ENCODE measurements around the gene SBNO2. TPM values are rescaled to one million over a fixed set of nuclear protein-coding genes. Genes with fewer than 3 reads are reported as not detected.
"Not testable (repeated sequence)": the region's sequence is repeated elsewhere in the genome, so short reads cannot be mapped to it uniquely, and the experiment has no call there.

SBNO2 gene
- total RNA-seq, 1 donor from 2014 or later = 23.1 TPM

DNA sequence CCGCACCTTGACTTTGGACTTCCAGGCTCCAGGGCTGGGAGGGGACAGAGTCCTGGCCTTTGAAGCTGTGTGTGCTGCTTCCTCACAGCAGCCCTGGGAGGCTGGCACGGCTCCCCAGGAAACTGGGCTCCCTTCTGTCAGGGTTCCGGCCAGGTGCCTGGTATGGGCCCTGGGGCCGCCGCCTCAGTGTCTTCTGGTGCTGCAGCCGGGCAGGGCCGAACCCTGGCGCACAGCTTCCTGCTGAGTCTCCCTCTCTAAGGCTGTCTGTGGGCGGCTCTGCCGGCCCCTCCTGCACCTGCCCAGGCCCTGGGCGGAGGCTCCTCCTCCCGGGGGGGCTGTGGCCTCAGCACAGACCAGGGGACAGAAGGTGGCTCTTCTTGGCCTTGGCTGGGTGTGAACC, 37.9 kb downstream of the SBNO2 start:
- no peak for DNase-seq

GRCh38 chr19:1135454-1135853, 38.6 kb downstream of the SBNO2 start:
- DNase-seq = no peak

DNA sequence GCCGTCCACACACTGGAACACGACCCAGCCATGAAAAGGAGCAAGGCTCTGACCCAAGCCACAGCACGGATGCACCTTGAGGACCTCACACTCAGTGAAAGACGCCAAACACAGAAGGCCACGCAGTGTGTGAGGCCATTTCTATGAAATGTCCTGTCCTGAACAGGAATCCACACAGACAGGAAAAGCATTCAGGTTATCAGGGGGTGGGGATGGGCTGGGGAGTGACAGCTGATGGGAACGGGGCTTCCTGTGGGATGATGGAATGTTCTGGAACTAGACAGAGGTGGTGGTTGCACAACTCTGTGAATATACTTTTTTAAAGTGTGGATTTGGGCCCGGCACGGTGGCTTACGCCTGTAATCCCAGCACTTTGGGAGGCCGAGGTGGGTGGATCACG, 39.6 kb downstream of the SBNO2 start:
- DNase-seq = no peak

GRCh38 chr19:1133471-1133929, 40.6 kb downstream of the SBNO2 start:
- DNase-seq = no peak

DNA sequence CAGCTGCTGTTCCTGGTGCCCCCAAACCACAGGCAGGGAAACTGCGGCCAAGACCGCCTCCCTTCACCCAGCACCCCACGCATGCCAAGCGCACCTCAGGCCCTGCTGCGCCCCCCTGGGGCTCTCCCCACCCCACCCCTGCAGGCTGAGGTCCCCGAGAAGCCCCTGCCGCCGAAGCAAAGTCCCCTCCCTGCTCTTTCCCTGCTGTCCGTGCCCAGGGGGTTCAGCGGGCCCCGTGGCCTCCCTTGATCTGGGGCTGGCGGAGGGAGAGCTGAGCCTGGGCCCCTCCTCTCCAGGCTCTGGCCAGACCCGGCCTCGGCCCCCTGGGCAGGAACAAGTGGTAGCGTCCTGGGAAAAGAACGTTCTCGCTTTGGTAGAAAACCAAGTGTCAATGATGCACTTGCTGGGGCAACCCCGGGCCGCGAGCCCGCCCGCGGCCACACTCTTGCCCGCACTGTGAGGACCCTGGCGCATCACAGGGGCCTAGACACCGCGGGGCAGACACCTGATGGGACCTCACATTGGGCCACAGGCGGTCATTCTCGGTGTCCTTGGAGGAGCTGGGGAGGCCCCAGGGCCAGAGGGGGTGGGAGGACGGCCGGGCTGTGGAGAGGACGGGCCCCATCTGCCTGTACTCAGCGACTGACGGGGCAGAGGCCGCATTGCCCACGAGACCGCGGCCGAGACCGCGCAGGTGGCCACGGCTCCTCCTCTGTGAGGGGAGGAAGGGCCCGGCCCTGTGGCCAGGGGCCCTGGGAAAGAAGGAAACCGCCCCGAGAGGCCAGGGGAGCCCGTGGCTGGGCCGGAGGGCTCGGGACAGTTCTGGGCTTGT, 41.3 kb downstream of the SBNO2 start:
- DNase-seq = no peak

GRCh38 chr19:1131718-1132551, 42.1 kb downstream of the SBNO2 start:
- DNase-seq = peak; percentile 25

DNA sequence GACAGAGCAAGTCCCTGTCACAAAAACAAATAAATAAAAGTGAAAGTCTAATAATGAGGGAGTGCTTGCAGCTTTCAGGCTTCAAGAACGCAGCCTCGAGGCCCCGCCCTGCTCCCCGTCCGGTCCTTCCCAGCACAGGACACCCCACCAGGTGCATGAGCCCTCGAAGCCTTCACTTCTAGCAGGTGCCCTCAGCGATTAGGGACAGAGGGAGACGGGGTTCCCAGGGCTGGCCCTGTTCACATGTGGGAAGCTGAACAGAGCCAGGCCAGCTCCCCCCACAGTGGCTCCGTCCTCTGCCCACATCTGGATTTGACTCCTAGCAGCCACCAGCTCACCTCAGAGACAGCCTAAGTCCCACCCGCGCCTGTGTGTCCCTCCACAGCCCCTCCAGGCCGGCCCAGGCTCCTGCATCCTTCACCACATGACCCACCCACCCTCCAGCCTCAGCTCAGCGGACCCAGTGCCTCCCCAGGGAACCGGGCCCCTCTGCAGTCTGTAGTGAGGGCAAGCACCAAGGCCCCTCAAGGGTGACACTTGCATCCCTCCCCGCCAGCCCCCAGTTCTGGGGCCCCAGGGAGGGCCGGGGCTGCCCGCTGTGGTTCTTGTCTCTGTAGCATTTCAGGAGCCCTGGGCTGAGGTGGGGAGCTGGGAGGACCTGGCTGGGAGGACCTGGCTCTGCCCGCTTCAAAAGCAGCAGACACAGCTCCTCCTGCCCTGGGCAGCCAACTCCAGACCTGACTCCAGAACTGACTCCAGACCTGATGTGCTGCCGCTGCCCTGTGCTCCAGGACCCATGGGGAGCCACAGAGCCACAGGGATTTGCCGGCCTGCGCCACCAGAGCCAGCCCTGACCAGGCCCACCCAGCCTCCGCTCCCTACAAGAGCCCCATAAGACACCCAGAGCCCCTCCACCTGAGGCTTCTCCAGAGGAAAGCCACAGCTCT, 43.0 kb downstream of the SBNO2 start:
- DNase-seq = no peak

DNA sequence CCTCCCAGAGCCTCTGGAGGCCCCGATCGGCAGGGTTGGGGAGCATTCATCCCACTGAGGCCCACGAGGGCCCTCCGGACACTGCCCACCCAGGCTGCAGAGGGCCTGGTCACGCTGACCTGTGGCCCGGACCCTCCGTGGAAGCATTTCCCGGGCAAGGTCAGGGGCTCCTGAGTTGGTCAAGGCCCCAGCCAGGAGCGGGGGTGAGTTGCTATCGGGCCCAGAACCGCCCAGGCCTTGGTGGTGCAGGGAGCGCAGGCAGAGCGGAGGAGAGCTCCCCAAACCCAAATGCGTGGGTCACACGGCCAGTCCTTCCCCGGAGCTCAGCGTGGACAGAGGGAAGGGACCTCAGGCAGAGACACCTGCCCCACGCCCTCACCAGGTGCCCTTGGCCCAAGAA, 44.5 kb downstream of the SBNO2 start:
- no peak for DNase-seq

DNA sequence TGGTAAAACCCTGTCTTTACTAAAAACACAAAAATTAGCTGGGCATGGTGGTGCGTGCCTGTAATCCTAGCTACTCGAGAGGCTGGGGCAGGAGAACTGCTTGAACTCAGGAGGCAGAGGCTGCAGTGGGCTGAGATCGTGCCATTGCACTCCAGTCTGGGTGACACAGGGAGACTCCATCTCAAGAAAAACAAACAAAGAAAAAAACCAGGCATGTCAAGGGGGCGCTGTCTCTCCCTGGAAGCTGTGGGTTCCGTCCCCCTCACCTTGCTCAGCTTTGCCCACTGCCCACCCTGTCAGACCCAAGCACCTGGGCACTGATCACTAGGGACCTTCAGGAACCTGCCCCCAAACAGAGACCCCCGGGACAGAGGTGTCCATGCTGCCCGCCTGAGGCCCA, 45.0 kb downstream of the SBNO2 start:
- not testable (repeated sequence) for DNase-seq

DNA sequence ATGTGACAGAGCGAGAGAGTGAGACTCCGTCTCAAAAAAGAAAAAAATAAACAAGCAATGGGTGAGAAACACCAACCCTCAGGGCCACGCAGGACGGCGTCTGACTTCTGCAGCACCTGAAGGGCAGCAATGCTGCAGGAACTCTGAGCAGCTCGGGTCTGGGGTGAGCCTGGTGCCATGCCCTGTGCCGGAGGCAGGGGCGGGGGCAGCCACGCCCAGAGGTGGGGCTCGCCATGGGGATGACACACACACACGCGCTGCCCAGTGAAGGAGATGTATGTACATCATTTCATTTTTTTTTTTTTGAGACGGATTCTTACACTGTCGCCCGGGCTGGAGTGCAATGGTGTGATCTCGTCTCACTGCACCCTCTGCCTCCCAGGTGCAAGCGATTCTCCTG, 46.0 kb downstream of the SBNO2 start:
- DNase-seq = no peak

DNA sequence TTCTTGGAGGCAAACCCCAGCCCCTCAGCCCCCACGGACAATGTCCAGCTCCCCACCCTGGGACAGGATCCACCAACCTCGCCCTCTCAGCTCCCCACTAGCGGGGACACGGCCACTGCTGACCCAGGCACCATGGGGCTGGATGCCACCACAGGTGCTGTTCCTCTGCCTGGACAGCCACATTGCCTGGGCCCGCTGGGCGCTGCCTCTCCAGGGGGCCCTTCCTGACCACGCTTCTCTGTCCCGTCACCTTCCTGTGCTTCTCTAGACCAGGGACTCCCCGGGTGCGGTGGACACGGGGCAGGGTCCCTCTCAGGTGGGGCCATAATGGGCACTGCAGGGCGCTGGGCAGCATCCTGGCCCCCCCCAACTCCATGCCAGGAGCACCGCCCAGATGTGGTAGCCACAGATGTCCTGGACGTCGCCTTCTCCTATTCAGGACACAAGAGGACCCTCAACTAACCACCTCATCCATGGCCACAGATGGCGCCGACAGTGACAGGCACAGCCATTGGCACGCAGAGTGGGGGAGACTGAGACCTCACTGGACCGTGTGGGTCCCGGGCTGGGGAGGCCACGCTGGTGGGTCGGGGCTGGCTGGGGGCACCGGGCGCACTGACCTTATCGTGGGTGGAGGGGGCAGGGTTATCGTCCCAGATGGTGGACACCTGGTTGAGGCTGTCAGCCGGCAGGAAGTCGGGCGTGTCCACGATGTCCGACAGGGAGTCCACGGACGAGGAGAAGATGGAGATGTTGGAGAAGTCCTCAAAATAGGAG, 46.9 kb downstream of the SBNO2 start:
- DNase-seq = no peak

DNA sequence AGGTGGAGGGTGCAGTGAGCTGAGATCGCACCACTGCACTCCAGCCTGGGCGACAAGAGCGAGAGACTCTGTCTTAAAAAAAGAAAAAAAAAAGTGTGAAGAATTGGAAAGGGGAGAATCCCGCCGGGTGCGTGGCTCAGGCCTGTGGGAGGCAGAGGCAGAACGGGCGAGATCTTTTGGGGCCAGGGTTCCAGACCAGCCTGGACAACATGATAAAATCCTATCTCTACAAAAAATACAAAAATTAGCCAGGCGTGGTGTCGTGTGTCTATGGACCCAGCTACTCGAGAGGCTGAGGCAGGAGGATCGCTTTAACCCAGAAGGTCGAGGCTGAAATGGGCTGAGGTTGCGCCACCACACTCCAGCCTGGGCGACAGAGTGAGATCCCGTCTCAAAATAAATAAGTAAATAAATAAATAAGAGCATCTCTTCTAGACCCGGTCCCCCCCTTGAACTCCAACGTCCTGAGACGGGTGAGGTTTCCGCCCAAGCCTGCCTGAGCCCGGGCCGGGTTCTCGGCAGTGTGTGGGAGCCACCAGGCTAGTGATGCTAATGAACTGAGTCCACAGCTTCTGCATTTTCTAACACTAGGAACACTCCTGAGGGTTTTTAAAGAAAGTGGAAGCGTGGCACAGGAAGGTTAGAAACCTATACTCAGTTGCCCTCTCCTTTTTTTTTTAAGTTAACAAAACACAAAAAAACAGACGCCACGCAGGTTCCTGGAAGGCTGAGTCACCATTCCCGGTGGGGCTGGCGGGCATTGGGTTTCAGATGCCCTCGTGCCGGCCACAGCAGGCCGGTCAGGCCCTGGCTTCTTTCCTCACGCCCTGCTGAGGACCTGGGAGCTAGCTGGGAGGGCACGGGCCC, 48.2 kb downstream of the SBNO2 start:
- no peak for DNase-seq

DNA sequence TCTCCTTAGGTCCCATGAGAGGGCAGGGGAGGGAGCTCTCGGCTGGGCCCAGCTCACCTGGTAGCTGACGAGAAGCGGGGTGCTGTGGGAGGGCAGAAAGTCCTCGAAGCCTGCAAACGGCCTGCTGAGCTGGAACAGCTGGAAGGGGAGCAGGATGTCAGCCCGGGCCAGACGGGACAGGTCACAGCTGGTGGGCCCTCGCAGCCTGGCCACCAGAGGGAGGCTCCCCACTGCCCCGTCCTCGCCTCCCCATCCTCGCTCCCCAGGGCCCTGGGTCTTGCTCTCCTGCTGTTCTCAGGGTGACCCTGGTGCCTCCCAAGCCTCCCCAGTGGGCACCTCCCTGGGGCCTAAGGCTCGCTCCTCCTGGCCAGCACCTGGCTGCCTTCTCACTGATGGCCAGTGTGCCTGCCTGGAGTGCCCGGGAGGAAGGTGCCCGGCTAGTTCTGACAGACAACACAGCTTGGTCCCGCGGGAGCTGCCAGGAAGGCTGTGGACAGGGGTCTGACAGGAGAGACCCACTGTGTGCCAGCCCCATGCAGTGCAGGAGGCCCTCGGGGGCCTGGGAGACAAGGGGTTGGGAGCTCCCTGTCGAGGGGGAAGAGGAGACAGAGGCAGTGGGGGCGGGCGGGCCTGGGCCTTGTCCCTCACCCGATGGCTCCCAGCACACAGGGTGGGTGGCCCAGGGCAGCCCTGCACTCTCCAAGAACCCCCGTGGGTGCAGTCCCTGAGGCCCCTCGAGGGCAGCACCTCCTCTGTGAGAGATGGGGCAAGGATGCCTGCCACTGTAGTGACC, 50.0 kb downstream of the SBNO2 start:
- no peak for DNase-seq

DNA sequence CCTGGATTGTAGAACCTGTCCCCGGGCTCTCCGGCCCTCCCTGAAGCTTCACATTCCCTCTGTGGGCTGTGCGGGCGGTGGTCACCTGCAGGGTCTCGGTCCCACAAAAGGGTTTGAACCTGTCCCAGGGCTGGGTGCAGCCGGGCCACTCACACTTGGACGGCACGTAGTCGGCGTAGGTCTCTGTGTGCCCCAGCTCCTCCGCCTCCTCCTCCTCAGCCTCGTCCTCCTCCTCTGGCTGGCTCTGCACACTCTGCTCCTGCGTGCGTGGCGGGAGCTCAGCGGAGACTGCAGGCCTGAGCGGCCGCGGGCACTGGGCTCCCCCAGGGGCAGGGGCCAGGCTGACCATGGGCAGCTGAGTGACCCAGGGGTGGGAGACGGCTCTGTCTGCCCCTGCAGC, 50.7 kb downstream of the SBNO2 start:
- no peak for DNase-seq

DNA sequence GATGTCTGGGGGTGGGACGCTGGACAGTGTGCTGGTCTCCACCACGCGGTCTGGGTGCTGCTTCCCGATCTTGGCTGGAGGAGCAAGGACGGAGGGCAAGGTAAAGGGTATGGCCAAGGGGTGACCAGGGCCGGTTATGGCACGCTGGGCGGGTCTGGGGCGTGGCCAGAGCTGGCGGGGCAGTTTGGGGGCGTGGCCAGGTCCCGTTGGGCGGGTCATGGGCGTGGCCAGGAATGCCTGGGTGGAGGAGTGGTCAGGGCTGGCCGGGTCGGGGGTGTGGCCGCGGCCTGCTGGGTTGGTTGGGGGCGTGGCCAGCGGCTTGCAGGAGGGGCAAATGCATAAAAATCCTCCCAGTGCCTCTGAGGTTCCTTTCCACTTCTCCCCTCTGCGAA, 51.1 kb downstream of the SBNO2 start:
- DNase-seq = no peak

DNA sequence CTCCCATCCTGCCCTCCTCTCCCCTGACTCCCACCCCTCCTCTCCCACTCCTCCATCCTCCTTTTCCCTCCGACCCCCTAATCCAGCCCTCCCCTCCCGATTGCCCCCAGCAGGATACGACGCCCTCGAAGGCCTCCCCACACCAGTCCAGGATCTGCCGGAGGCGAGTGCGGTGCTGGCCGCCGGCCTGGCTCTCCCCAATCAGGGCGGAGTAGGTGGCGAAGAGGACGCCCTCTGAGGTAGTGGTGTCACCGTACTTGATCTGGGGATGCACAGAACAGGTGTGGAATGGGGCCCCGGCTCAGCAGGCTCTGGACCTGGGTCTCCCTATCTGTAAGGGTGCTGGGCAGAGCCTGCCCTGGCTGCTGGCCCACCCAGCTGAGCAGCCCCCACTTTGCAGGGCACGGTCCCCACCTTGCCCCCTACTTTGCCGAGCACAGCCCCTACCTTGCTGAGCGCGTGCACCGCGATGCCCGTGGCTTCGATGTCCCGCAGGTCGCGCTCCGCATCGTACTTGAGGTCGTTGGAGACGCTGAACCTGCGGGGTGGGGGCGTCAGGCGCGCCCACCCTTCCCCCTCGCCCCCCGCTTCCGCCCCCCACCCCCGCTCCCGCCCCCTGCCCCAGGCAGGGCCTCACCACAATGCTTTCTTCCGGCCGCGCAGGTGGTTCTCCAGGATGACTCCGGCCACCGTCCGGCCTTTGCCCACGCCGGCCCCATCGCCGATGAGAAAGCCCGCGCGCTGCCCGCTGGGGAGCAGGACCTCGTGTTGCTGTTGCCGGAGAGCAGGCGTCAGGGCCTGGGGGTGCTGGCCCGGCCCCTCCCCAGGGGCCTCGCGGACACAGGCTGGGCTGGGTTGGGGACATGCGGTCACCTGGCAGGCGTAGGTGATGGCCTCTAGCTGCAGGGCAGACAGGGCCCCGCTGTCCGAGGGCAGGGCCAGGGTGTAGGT, 51.8 kb downstream of the SBNO2 start:
- DNase-seq = no peak

DNA sequence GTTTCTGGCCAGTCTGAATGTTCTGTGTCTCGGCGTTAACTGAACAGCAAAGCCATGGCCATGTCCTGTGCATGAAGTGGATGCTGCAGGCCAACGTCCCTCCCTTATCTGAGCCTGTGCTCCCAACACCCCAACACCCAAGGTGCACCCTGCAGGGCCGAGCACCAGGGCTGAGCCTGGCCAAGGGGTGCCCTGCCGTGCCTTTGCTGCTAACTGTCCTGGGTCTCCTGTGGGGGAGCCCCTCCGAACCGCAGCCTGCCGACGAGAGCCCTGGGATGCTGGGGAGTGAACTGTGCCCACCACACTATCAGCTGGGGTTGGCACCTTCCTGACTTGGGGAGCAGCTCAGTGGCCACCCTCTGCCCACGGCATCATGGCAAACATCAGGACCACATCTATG, 52.7 kb downstream of the SBNO2 start:
- DNase-seq = no peak

DNA sequence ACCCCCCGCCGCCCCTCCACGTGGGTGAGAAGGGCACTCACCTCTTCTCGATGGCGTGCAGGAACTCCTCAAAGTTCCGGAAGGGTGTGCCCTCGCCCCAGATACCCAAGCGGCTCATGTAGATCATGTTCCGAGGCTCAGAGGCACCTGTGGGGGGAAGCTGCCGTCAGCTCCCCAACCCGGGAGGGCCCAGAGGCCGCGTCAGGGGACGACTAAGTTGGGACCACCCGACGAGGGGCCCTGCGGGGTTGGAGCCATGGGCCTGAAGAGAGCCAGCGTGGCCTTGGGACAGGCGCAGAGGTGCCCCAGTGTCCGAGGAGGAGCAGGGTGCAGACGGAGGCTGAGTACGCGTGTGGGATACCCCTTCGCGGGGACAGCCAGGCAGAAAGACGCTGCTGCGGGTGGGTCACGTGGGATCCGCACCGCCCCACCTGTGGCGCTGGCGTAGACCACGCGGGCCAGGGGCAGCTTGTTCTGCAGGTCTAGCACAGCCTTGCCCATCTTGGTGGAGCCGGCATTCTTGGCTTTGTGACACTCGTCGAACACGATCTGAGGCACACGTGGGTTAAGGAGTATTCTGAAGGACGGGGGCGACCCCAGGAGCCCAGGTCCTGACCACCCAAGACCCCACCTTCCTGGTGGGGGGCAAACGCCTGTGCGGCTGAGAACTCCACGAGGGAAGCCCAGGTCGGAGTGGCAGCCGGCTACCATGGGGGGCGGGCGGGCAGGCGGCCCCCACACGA, 54.4 kb downstream of the SBNO2 start:
- DNase-seq = no peak
